SK-N-SH treated with all-trans-retinoic acid at 6 μM for 48 hours (cell line): Measurements from ENCODE around the gene GNAI1.

ENCODE experiments used
- ATAC-seq: fragments of 200-7000 bp; cut with Tn5 transposase; 3 replicates; pipeline ENCODE4 v1.9.1; 2020; ENCODE audit warnings: mild to moderate bottlenecking, moderate library complexity
- ARNTL ChIP-seq: fragments of 450-650 bp; formaldehyde crosslinking; IDR thresholded peaks from 2 replicates; pipeline ENCODE4 v1.5.0; 2020; ENCODE audit warnings: low read depth, mild to moderate bottlenecking, moderate library complexity, borderline replicate concordance
- BACH2 ChIP-seq: fragments of 250-450 bp; sonication (Bioruptor Pico); IDR thresholded peaks from 2 replicates; pipeline ENCODE4 v1.9.0; 2021; ENCODE audit warnings: mild to moderate bottlenecking, borderline replicate concordance
- CREB5 ChIP-seq: fragments of 250-450 bp; sonication (Bioruptor Pico); IDR thresholded peaks from 2 replicates; pipeline ENCODE4 v1.5.1; 2020; ENCODE audit warnings: low read depth, mild to moderate bottlenecking, moderate library complexity
- CSDC2 ChIP-seq: fragments of 250-450 bp; sonication (Bioruptor Pico); IDR thresholded peaks from 2 replicates; pipeline ENCODE4 v1.5.0; 2020; ENCODE audit warnings: mild to moderate bottlenecking, moderate library complexity
- CSRNP3 ChIP-seq: fragments of 250-450 bp; sonication (Bioruptor Pico); IDR thresholded peaks from 2 replicates; pipeline ENCODE4 v1.5.1; 2021; ENCODE audit warnings: mild to moderate bottlenecking, moderate library complexity
- ESRRG ChIP-seq: fragments of 250-450 bp; sonication (Bioruptor Pico); IDR thresholded peaks from 2 replicates; pipeline ENCODE4 v1.6.1; 2021; ENCODE audit warnings: mild to moderate bottlenecking
- GLIS3 ChIP-seq: fragments of 250-450 bp; sonication (Bioruptor Pico); IDR thresholded peaks from 2 replicates; pipeline ENCODE4 v1.5.0; 2020; ENCODE audit warnings: mild to moderate bottlenecking, moderate library complexity
- ISL1 ChIP-seq: fragments of 250-450 bp; sonication (Bioruptor Pico); IDR thresholded peaks from 2 replicates; pipeline ENCODE4 v2.1.2; 2022; ENCODE audit warnings: mild to moderate bottlenecking, moderate library complexity
- OSR1 ChIP-seq: fragments of 250-450 bp; sonication (Bioruptor Pico); IDR thresholded peaks from 2 replicates; pipeline ENCODE4 v1.8.0; 2022; ENCODE audit warnings: moderate library complexity, mild to moderate bottlenecking, inconsistent platforms
- PATZ1 ChIP-seq: fragments of 250-450 bp; sonication (Bioruptor Pico); IDR thresholded peaks from 2 replicates; pipeline ENCODE4 v1.8.0; 2020; ENCODE audit warnings: mild to moderate bottlenecking, moderate library complexity, borderline replicate concordance
- POU6F1 ChIP-seq: fragments of 250-450 bp; sonication (Bioruptor Pico); IDR thresholded peaks from 2 replicates; pipeline ENCODE4 v1.8.0; 2021; ENCODE audit warnings: low read depth, mild to moderate bottlenecking, moderate library complexity, borderline replicate concordance
- PPARA ChIP-seq: fragments of 250-450 bp; sonication (Bioruptor Pico); IDR thresholded peaks from 2 replicates; pipeline ENCODE4 v1.5.0; 2020; ENCODE audit warnings: mild to moderate bottlenecking, borderline replicate concordance
- RARB ChIP-seq: fragments of 250-450 bp; sonication (Bioruptor Pico); IDR thresholded peaks from 2 replicates; pipeline ENCODE4 v1.8.0; 2021; ENCODE audit warnings: mild to moderate bottlenecking, moderate library complexity
- SNAI2 ChIP-seq: fragments of 250-450 bp; sonication (Bioruptor Pico); IDR thresholded peaks from 2 replicates; pipeline ENCODE4 v1.5.0; 2020; ENCODE audit warnings: mild to moderate bottlenecking, moderate library complexity
- TCF4 ChIP-seq: fragments of 250-450 bp; sonication (Bioruptor Pico); IDR thresholded peaks from 2 replicates; pipeline ENCODE4 v1.8.0; 2021; ENCODE audit warnings: mild to moderate bottlenecking, moderate library complexity, borderline replicate concordance
- TOX ChIP-seq: fragments of 250-450 bp; sonication (Bioruptor Pico); IDR thresholded peaks from 2 replicates; pipeline ENCODE4 v1.8.0; 2021; ENCODE audit warnings: mild to moderate bottlenecking, moderate library complexity, borderline replicate concordance
- TSHZ2 ChIP-seq: fragments of 250-450 bp; sonication (Bioruptor Pico); IDR thresholded peaks from 2 replicates; pipeline ENCODE4 v1.5.0; 2020; ENCODE audit warnings: mild to moderate bottlenecking, moderate library complexity
- ZFP30 ChIP-seq: fragments of 450-650 bp; formaldehyde crosslinking; IDR thresholded peaks from 2 replicates; pipeline ENCODE4 v1.5.0; 2022; ENCODE audit warnings: mild to moderate bottlenecking, moderate library complexity
- ZNF565 ChIP-seq: fragments of 450-650 bp; formaldehyde crosslinking; conservative IDR thresholded peaks from 2 replicates; pipeline ENCODE4 v1.5.0; 2020; ENCODE audit warnings: low read depth, mild to moderate bottlenecking, moderate library complexity
- ZNF70 ChIP-seq: fragments of 450-650 bp; formaldehyde crosslinking; IDR thresholded peaks from 2 replicates; pipeline ENCODE4 v1.5.0; 2020; ENCODE audit warnings: mild to moderate bottlenecking, moderate library complexity
- ZNF8 ChIP-seq: fragments of 450-650 bp; formaldehyde crosslinking; IDR thresholded peaks from 2 replicates; pipeline ENCODE4 v1.5.0; 2020; ENCODE audit warnings: mild to moderate bottlenecking, moderate library complexity

Gene GNAI1

GRCh38 chr7:80263821-80264220 lies 129.2 kb downstream of the GNAI1 start (continued):
- TF ChIP-seq RARB: no peak

GRCh38 chr7:80264769-80265495 lies 130.3 kb downstream of the GNAI1 start:
- no peak for TF ChIP-seq CREB5 (CRISPR knock-in tag)
- no peak; the same call in 2 of the 3 replicates for ATAC-seq

GRCh38 chr7:80272560-80273239 lies 138.1 kb downstream of the GNAI1 start:
- TF ChIP-seq CREB5 (CRISPR knock-in tag) (no peak), BACH2 (CRISPR knock-in tag) (no peak)
- ATAC-seq: no peak

- no peak for ATAC-seq
- no peak for TF ChIP-seq OSR1 (CRISPR knock-in tag)
- peak; percentile 58 for TF ChIP-seq ISL1 (CRISPR knock-in tag)
Observed at GRCh38 chr7:80273327-80273726, 138.7 kb downstream of the GNAI1 start.

GRCh38 chr7:80275192-80275605 lies 140.6 kb downstream of the GNAI1 start:
- ATAC-seq: peak; percentile 54
- TF ChIP-seq TSHZ2 (CRISPR knock-in tag) (no peak), RARB (no peak), ZNF565 (CRISPR knock-in tag) (peak; percentile 41; the same call in 1 of the 2 replicates), TOX (CRISPR knock-in tag) (no peak), CSDC2 (CRISPR knock-in tag) (no peak; the same call in 1 of the 2 replicates), POU6F1 (CRISPR knock-in tag) (peak; percentile 78; the same call in 1 of the 2 replicates), ZNF70 (CRISPR knock-in tag) (no peak), ESRRG (no peak), CSRNP3 (no peak), CREB5 (CRISPR knock-in tag) (peak; percentile 89), ISL1 (CRISPR knock-in tag) (peak; percentile 99), SNAI2 (CRISPR knock-in tag) (peak; percentile 55; the same call in 1 of the 2 replicates), TCF4 (CRISPR knock-in tag) (no peak; the same call in 1 of the 2 replicates), PATZ1 (CRISPR knock-in tag) (peak; percentile 78; the same call in 1 of the 2 replicates), ARNTL (CRISPR knock-in tag) (no peak), ZFP30 (CRISPR knock-in tag) (no peak), ZNF8 (CRISPR knock-in tag) (no peak; the same call in 1 of the 2 replicates), GLIS3 (no peak), BACH2 (CRISPR knock-in tag) (no peak), PPARA (no peak)
